ENCODE results near the gene FCAMR.

- TF ChIP-seq YY1 (IDR thresholded peaks at IDR 0.05; ENCODE audit: insufficient read depth, insufficient read length), result no peak
- TF ChIP-seq ZNF274 (IDR thresholded peaks at IDR 0.05; ENCODE audit: low read depth, low read length), result no peak
These were observed 40.5 kb upstream of the FCAMR start for GRCh38 chr1:207010726-207011125.

Data from NT2/D1 (cell line).